NCI-H82 treated with DMSO at 0.1 percent for 48 hours (cell line): ENCODE measurements around the gene ROS1.

Source experiments
- DNase-seq: peaks from one replicate; lab custom pipeline; 2025; ENCODE audit not compliant: unreplicated experiment; lab: John Stamatoyannopoulos, UW

The ROS1 gene

DNA sequence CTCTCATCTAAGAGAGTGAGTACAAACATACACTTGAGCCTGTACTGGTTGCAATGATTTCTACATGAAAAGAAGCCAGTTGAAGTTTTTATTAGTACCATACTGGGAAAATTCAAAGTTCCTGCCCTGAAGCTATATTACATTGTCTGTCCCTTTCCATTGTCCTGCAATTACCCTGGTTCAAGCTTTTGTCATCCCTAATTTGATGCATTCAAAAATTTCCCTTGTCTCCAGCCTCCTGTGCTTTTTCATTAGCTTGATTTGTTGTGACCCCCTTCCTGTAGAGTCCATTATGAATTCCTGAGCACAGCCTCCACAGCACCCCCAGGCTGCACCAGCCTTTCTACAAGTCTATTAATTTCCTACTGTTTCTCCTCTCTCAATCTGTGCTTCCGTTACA is 114.0 kb downstream of the ROS1 start:
- no peak for DNase-seq

DNA sequence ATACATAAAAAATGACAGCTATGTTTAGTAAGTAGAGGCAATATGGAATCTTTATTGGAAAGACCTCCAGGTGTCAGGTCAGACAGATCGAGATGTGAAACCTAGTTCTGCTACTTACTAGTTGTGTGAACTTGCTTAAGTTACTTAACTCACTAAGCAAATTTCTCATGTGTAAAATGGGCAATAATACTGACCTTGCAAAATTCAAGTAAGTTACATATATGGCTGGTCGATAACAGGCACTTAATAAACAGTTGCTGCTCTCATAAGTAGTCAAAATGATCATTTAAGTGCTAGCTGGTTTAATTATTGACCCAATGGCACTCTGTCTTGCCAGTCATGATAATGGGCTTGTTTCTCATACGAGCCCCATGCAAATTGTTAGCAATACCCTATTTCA is 114.4 kb downstream of the ROS1 start:
- DNase-seq, result no peak

DNA sequence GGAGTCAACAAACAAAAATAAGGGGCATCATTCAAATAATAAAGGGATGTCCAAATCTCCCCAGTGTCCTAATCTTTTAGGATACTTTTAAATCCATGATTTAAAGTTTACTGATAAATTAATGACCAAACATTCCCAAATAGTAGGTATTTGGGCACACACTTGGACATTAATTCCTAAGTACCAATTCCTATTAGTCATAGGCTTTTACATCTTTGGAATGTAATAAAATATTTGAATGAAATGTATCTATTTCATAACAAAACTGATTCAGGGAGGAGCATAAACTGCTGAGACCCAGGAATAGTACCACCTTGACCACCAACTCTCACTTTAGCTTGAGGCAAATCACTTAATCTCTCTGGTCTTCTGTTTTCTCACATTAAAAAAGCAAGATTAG is 116.1 kb downstream of the ROS1 start:
- DNase-seq, result no peak

DNA sequence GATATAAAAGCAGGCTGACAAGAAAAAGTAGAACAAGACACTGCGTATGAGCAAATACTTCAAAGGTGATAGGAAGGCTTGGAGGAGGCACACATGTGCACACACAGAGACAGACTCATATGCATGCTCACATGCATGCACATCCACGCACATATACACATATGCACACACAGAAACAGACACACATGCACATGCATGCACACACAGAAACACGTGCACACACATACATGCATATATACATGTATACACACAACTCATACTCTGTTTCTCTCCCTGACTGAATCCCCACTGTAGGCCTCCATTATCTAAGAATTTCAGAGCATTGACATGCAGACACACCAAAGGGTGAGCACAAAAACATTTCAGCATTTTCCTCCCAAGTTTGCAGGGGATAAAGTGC is 116.7 kb downstream of the ROS1 start:
- DNase-seq, result no peak

DNA sequence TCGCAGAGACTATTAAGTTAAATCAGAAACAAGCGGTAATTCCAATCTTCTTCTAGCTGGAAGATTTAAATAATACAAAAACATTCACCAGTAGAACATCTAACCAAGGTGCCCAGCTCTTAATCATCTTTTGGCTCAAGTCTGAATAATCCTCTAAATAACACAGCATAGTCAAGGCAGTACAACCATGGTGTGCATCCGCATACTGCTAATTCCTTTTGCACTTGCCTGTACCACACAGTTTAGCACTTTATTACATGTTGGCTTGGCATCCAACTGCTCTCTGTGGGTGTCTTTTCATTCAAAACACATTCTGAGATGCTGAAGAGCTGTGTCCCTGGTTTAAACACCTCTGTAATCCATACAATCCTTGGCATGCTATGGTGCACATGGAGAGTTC is 118.1 kb downstream of the ROS1 start:
- no peak for DNase-seq

DNA sequence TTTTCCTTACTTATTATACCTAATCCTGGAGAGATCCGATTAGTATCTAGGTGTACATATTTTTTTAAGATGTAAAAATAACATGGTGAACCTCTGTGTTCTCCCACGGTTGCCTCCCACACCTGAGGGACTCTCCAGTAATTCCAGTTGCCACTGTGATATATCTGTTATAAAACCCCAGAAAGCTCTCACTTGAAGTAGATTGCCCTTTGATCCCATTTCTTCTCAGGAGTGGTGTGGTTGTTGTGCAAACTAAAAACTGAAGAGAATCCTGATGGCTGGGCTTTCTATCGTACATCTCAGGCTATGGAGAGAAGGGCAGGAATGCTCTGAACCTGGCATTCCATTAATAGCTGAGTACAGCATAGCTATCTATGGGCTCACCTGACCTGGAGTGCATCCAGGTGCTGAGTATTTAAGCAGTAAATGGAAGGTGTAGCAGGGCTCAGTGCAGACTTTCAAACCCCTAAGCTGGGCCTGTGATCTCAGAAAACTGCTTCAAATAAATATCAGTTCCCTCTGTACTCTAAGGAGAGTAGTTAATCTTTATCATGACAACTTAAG is 119.4 kb downstream of the ROS1 start:
- no peak for DNase-seq

DNA sequence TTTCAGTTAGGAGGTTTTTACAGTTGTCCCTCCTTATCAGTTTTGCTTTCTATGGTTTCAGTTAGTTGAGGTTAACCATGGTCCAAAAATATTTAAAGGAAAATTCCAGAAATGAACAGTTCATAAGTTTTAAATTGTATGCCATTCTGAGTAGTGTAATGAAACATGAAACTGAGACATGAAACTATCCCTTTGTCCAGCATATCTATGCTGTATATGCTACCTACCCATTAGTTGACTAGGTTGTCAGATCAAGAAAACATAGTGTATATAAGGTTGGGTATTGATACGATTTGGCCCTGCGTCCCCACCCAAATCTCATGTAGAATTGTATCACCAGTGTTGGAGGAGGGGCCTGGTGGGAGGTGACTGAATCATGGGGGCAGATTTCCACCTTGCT is 121.3 kb downstream of the ROS1 start:
- no peak for DNase-seq

DNA sequence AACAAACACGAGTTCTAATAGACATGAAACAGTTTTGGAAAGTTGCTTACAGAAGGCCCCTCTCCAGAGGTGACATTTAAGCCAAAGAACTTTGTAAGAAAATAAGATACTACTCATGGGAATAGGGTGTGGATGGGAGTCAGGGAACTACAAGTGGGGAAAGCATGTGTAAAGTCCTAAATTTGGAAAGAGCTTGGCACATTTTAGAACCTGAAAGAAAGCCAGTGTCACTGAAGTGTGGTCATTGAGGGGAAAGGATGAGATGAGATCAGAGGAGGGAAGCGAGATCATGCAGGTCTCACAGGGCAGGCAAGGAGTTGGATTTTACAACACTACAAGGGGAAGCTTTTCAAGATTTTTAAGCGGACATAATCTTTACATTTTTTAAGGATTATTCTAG is 122.4 kb downstream of the ROS1 start:
- no peak for DNase-seq

DNA sequence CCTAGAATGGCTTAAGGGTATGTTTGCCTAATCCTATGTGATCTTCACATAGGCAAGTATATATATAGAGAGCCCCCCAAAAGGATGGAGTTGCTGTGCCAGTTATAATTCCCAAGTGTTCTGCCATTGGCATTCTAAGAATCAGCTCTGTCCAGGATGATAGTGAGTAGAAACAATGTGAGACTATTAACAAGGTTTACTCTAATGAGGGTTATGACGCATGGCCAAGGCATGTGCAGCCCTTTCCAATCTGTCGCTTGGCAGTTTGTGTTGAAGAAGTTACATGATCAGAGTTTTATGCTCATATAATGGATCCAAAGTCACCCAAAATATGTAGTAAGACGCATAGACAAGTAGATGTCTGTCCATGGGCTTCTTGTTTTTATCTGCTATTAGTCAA is 126.8 kb downstream of the ROS1 start:
- no peak for DNase-seq

DNA sequence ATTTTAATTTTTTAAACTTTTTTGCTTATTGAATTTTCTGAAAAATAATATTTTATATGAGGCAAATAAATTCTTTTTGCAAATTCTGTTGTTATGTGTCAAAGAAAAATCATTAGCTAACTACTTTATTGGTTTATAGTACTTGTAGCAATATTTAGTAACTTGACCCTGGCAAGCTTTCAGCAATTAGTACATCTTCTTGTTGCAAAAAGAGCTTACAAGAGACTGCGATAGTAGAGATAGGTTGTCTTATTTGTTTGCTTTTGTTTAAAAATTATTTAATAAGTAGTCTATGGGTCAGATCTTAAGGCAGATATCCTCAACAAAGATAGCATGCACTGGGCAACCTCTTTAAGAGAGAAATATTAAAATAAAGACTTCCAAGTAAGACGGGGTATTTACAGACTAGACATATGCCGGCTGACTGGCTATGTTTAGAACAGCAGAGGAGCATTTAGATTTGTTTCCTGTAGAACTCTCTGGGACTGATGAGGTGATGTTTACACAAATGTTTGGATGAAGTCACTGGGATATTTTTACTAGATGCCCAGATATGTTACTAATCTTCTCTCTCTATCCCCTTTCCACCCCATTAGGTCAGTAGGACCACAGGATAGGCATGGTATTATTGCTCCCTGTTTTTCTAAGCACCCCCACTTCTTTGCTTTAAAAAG is 135.4 kb downstream of the ROS1 start:
- no peak for DNase-seq

DNA sequence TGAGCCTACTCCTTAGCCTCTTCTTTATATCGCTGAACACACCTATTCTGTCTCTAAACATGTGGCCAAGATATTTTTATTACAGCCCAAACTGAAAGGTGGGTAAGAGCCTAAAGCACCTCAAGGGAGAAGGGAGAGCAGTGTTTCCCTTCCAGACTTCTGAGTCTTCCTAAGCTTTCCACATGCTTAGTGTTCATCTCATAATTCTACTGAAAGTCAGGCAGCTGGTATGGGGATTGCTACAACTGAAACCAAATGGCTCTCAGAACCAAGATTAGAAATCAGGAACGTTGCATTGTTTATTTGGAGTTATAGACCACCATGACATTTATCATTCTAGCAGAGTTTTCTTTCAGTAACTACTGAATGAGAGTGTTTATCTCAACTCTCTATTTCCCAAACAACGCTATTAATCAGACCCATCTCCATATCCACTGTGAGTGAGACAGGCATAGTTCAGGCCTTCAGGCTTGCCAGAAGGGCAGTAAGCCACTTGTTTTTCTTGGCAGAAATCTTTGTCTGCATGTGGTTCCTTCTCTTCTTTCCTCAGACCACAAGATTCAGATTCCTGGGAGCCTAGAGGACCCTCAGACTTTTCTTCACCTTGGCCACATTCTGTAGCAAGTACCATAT is 137.5 kb downstream of the ROS1 start:
- no peak for DNase-seq

DNA sequence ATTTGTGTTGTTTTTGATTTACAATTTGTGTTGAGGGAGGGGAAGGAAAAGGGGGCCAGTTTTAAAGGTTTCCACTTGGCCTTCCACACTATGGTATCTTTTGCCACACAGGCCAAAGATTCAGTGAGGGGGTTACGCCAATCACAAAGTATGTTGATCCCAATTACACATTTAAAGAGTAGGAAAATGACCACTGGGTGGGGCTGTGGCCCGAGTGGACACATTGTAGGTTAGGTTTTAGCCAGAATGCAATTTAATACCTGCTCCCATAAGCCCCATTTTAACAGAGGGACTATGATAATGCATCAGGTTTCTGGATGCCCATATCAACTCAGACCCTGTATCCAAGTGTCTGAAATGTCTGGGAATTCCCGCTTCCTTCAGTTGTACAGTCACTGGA is 144.8 kb downstream of the ROS1 start:
- no peak for DNase-seq

DNA sequence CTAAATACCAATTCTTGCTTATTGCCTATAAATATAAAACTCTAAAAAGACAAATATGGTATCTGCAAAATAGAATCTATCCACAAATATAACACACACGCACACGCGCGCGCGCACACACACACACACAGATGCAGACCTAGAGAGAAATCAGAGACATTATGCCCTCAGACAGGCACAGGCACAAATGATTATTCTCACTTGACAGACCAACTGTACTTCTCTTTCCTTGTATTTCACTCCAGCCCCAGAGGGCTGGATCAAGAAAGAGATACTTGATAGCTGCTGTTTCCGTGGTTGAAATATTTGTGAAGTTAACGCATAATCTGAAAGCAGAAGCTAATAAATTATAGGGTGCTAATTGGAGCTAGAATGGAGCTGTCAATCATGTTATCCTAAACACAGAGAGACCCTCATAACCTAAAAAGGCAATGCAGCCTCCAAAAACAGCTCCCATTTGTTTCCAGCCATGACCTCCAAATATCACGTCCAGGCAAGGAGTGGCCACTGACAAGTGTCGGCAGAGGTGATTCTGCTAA is 148.9 kb downstream of the ROS1 start:
- DNase-seq, result no peak

DNA sequence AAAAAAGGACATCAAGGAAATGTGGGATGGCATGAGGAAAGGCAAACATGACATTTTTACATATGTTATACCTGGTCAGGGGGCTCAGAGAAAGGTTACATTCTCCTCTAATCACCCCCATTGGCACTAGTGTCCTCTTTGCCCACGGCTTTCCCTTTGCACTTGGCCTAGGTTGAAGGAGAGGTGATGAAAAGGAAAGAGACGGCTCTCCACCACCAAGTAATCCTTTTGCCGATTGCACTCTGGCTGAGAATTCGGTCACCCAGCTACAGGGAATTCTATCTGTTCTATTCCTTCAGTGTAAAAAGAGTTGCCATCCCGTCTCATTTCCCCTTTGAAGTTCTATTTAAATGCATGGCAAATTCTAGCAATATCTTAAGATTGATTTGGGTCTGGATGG is 150.0 kb downstream of the ROS1 start:
- DNase-seq, result no peak

DNA sequence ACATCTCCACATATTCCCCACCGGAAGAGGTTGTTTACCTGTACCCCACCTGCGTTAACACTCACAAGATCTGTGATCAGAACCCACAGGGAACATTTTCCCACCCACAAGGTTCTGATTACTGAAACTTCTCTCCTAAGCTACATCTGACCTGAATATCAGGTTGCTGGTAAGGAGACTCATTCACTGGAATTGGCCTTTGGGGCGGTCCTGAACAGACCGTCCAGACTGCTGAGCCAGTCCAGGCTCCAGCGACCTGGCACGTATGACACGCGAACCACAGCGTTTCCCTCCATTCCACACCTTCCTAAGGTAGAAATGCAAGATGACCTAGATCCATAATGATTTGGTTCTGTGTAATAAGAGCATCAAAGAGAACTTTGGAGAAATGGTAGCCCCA is 150.5 kb downstream of the ROS1 start:
- DNase-seq, result no peak

DNA sequence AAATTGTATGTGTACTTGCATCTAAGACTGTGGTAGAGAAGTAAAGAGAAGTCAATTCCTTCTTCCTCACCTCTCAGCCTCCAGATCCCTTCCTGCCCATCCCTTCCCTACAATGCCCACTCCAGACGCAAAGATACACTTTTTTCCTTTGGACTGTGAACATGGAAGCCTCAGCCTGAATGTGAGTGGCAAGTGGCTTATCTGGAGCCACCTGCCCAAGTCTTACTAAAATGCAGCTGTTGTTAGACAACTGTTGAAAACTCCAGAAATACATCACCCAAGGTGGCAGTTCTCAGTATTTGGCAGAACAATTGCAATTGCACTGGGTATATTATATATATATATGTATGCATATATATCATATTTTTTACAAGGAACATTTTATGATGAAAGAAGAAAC is 152.9 kb downstream of the ROS1 start:
- DNase-seq, result no peak

DNA sequence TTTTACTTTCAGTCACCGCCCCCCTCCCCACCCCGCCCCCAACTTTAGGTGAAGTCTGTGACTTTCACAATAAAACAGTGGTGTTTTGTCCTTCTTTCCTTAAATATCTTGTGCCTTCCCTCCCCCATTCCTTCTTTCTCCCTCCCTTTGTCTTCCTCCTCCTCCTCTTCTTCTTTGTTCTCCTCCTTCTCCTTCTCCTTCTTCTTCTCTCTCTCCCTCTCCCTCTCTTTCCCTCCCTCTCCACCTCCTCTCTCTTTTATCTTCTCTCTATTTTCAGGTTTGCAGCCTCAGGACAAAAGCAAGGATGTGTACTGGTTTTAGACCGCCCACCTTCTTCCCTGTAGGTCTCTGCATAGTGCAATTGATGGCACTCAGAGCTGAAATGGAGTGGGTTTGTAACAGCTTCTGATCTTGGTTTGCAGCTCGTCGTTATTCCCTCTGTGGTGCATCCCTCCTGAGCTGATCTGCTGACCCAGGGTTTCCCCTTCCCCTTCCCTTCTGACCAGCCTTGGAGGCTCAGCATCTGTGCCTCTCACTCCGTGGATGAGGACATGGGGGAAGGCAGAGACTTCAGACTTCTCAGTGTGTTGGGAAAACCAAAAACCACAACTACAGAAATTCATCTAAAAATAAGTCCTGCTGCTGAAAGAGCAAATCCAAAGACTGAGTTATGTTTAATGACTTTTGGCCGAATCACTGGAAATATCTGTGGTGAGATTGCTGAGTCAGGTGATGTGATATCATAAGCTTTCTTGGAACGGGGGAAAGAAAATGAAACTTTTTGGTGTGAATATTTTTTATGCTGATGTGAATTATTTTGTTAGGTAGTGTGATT is 153.5 kb downstream of the ROS1 start:
- no peak for DNase-seq

DNA sequence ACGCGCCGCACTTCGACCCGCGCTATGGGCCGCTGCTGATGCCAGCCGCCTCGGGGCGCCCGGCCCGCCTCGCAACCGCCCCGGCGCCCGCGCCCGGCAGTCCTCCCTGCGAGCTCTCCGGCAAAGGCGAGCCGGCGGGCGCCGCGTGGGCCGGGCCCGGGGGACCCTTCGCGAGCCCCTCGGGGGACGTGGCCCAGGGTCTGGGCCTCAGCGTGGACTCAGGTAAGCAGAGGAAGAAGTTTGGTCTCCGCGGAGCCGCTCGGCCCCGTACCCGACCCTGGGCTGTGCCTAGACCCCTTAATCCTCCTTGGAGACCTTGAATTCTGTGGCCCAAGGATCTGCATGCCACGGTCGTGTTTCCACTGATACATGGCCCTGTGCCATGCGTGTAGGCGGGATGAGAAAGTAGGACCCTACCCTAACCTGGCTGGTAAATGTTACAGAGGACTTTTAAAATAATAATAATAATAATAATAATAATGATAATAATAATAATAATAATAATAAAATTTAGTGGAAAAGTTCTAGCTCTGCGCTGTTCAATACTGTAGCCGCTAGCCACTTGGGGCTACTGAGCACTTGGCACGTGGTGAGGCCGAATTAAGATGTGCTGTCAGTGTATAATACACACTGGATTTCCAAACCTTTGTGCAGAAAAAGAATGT is 154.8 kb downstream of the ROS1 start:
- DNase-seq, result no peak

DNA sequence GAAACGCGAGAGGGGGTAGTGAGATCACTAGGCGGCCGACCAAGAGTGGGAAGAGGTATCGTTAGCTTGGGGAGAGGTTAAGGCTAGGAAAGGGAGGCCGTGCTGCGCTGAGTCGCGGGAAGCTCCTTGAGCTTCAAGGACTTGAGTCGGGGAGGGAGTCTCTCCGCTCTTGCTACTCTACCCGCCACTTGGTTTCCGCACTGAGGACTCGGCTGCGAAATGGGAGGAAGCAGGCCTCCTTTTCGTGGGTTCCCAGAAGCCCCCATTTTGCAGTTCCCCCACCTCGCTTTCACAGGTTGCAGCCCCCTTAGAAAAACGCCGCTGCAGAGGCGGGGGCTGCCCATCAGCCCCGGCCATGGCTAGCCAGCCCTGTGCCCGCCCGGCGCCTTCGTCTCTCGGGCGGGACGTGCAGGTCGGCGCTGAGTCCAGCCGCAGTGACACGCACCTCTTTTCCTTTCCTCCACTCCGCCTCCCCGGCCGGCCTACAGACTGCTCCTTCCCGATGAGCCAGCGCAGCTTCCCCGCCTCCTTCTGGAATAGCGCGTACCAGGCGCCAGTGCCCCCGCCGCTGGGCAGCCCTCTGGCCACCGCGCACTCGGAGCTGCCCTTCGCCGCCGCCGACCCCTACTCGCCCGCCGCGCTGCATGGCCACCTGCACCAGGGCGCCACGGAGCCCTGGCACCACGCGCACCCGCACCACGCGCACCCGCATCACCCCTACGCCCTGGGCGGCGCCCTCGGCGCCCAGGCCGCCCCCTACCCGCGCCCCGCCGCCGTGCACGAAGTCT is 155.5 kb downstream of the ROS1 start:
- no peak for DNase-seq

DNA sequence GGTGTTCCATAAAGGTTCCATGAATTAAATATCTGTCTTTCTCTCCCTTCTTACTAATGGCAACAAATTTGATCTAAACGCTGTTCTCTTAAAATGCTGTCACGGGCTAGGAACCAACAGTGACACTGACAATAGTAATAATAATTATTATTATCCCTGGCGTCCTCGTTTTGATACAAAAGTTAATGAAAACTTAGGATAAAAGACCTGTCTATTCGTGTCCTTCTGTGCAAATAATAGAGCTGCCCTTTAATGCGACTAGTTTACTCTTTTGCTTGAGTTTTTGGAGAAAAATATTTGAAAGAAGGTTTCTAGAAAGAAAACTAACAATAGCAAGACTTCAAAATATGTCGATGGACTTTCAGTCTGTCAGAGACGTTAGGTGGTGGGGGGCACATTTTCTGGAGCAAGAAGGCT is 156.1 kb downstream of the ROS1 start:
- no peak for DNase-seq
